Progenitor cell of endocrine pancreas (in vitro differentiated cells): Measurements from ENCODE around the gene PDIA6. TPM values are rescaled to one million over a fixed set of nuclear protein-coding genes. Genes with fewer than 3 reads are reported as not detected.
A peak's percentile ranks its signal among the peaks of the same experiment; 100 is the strongest.

ENCODE experiments used
- DNase-seq: peaks from one replicate; pipeline ENCODE4 v3.0.0; 2021; ENCODE audit warnings: low spot score; ENCODE audit not compliant: unreplicated experiment
- H3K27ac Mint-ChIP-seq: 2 replicates; pipeline ENCODE4 v1.8.0; 2021; ENCODE audit warnings: mild to moderate bottlenecking, moderate library complexity, mixed read lengths
- H3K27me3 Mint-ChIP-seq: 2 replicates; pipeline ENCODE4 v1.8.0; 2021; ENCODE audit warnings: mixed read lengths
- H3K36me3 Mint-ChIP-seq: 2 replicates; pipeline ENCODE4 v1.8.0; 2022; ENCODE audit warnings: mixed read lengths; ENCODE audit not compliant: insufficient read depth
- H3K4me1 Mint-ChIP-seq: 2 replicates; pipeline ENCODE4 v1.8.0; 2021; ENCODE audit warnings: low read depth, mixed read lengths
- H3K4me3 Mint-ChIP-seq: 2 replicates; pipeline ENCODE4 v1.8.0; 2021; ENCODE audit warnings: low read depth, mild to moderate bottlenecking, moderate library complexity, mixed read lengths
- H3K9me3 Mint-ChIP-seq: 2 replicates; pipeline ENCODE4 v1.8.0; 2021; ENCODE audit warnings: low read depth, mixed read lengths
- CTCF ChIP-seq: fragments of 200-600 bp; sonication (generic); IDR thresholded peaks from one replicate; pipeline ENCODE4 v1.5.0; 2021; ENCODE audit warnings: antibody characterized with exemption, mild to moderate bottlenecking; ENCODE audit not compliant: unreplicated experiment
- total RNA-seq: library from RNA; stranded (reverse); gene quantifications from 2 replicates; pipeline ENCODE4 v1.2.1, GENCODE V29; 2021

PDIA6 gene
- total RNA-seq, 1 donor from 2014 or later = 249 TPM

GRCh38 chr2:10838734-10839133 lies 26.1 kb upstream of the PDIA6 start:
- no peaks in the 10 kb centered on the region for H3K4me1 Mint-ChIP-seq
- peaks cover 9% of the 10 kb centered on the region for H3K9me3 Mint-ChIP-seq
- no peak overlapping the region for H3K27ac Mint-ChIP-seq
- no peak overlapping the region for H3K4me3 Mint-ChIP-seq
- TF ChIP-seq CTCF = no peak
- H3K36me3 Mint-ChIP-seq = no peaks in the 10 kb centered on the region
- H3K27me3 Mint-ChIP-seq = peaks cover 21% of the 10 kb centered on the region
- no peak for DNase-seq

- H3K4me3 Mint-ChIP-seq = no peak overlapping the region
- peaks cover 9% of the 10 kb centered on the region for H3K9me3 Mint-ChIP-seq
- no peaks in the 10 kb centered on the region for H3K36me3 Mint-ChIP-seq
- TF ChIP-seq CTCF = no peak
- no peaks in the 10 kb centered on the region for H3K4me1 Mint-ChIP-seq
- H3K27ac Mint-ChIP-seq = no peak overlapping the region
- H3K27me3 Mint-ChIP-seq = peaks cover 29% of the 10 kb centered on the region
- DNase-seq = no peak
These were observed 25.0 kb upstream of the PDIA6 start for GRCh38 chr2:10837298-10838266.

- peak; percentile 90 for DNase-seq
- no peak overlapping the region for H3K4me3 Mint-ChIP-seq
- H3K27me3 Mint-ChIP-seq = peaks cover 47% of the 10 kb centered on the region
- peaks cover 4% of the 10 kb centered on the region for H3K9me3 Mint-ChIP-seq
- no peaks in the 10 kb centered on the region for H3K4me1 Mint-ChIP-seq
- TF ChIP-seq CTCF = peak; percentile 89
- H3K27ac Mint-ChIP-seq = no peak overlapping the region
- no peaks in the 10 kb centered on the region for H3K36me3 Mint-ChIP-seq
These were observed 22.7 kb upstream of the PDIA6 start for GRCh38 chr2:10835052-10835970.

GRCh38 chr2:10834068-10834655 lies 21.6 kb upstream of the PDIA6 start:
- H3K9me3 Mint-ChIP-seq = no peaks in the 10 kb centered on the region
- no peak for TF ChIP-seq CTCF
- H3K4me1 Mint-ChIP-seq = no peaks in the 10 kb centered on the region
- H3K27ac Mint-ChIP-seq = no peak overlapping the region
- no peak for DNase-seq
- H3K27me3 Mint-ChIP-seq = peaks cover 55% of the 10 kb centered on the region
- no peak overlapping the region for H3K4me3 Mint-ChIP-seq
- H3K36me3 Mint-ChIP-seq = no peaks in the 10 kb centered on the region

DNA sequence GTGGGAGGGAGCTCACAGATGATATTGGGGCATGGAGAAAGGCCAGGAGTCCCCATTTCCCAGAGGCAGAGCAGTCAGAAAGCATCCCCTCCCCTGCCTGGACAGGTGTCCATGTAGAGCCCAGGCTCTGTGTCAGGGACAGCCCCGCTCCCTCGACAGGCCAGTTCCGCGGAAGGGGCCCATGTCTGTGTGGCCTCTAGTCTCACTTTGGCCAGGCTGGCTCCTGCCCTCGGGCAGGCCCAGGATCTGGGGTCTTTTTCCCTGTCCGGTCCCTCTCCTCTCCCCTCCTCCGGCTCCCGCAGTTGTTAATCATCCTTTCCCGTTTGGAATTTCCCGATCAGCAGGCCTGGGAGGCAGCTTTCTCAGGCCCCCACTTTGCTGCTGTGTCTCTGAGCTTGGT lies 20.4 kb upstream of the PDIA6 start:
- no peak for TF ChIP-seq CTCF
- Mint-ChIP-seq H3K9me3 (no peaks in the 10 kb centered on the region), H3K36me3 (no peaks in the 10 kb centered on the region), H3K4me1 (no peaks in the 10 kb centered on the region), H3K4me3 (no peak overlapping the region), H3K27me3 (peaks cover 60% of the 10 kb centered on the region), H3K27ac (no peak overlapping the region)
- DNase-seq = no peak
